T-helper 2 cell (primary cell): ENCODE data around the gene PPP5C.
A peak's percentile ranks its signal among the peaks of the same experiment; 100 is the strongest.
"Not testable (repeated sequence)": the region's sequence is repeated elsewhere in the genome, so short reads cannot be mapped to it uniquely, and the experiment has no call there.

Source experiments
- DNase-seq, 5 experiments: peaks; one replicate each; pipeline versions ENCODE4 v3.0.0 to v3.0.0-alpha.2; 2012 to 2022
- total RNA-seq, 2 donors: gene quantifications; one replicate each; lab custom pipeline; 2026; lab: John Stamatoyannopoulos, UW

The PPP5C gene
- 16.8 to 21.8 reads per million in 2 donors for total RNA-seq

DNA sequence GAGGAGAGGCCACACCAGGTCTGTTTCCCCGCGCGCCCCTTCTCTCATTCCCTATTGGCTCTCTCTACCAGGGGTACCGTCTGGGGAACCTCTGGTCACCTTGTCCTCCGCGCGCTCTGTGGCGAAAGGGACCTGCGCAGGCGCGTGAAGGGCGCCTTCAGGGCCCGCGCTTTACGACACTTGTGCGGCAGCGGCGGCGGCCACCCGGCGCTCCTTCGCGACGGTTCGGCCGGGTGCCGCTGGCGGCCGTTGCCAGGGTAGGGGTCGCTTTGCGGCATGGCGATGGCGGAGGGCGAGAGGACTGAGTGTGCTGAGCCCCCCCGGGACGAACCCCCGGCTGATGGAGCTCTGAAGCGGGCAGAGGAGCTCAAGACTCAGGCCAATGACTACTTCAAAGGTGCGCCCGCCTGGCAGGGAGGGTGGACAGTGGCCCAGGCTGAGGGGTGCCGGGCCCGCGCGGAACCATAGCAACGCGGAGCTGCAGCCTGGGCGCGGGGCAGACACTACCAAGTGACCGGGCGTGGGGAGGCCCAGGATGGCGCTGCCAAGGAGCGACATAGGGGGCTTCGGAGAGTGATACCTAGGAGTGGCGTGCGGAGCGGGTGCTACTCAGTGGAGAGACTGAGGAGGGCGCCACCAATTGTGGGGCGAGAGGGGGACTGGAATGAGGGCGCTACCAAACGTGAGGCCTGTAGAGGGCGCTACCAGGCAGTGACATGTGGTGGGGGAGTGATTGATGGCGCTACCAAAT, at the start of gene PPP5C:
Gene PPP5C, plus strand, starts transcription at position 267 of the 751 bp plus-strand sequence. Its CDS starts 10 bp downstream, at position 277.
- DNase-seq, result peak; percentile 69 to 97 (median 79)

GRCh38 chr19:46297700-46298478, 49.0 kb upstream of the PPP5C start:
- no peak for DNase-seq

DNA sequence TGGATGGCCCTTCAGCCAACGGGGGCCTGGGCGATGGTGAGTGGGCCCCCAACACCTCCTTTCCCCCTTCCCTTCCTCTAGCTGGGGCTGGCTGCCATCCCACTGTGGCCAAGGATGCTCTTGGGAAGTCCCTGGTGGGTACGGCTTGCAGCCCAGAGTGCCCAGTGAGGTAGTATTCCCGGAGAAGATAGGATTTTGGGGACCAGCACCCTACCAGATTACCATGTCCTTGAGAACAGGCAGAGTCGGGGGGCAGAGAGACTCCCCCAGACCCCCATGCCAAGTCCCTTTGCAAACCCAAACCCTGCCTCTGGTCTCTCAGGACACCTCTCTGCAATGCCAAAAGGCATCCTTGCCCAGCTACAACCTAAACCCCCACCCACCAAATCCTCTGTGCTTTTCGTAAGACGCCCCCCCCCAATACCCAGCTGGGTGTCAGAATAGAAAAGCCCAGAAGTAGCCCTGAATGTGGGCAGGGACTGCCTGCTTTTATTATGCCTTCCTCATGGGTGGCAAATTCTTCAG, 48.3 kb upstream of the PPP5C start:
- DNase-seq, result no peak

- no peak for DNase-seq
Observed at GRCh38 chr19:46299004-46299509, 47.8 kb upstream of the PPP5C start.

DNA sequence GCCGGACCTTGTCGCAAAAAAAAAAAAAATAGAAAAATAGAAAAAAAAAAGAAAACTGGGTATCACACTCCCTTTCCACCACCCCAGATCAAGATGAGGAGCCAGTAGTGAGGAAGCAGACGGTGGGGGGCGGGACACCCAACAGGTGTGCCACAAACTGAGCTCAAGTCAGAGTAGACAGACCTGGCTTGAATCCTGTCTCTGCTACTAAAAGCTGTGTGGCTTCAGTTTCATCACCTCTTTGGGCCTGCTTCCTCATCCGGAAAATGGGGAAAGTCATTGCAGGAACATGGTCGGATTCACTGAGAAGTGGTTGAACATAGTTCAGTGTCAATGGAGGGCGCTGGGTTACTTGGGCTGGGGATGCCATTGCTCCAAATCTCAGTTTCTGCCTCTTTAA, 47.2 kb upstream of the PPP5C start:
- DNase-seq, result no peak

DNA sequence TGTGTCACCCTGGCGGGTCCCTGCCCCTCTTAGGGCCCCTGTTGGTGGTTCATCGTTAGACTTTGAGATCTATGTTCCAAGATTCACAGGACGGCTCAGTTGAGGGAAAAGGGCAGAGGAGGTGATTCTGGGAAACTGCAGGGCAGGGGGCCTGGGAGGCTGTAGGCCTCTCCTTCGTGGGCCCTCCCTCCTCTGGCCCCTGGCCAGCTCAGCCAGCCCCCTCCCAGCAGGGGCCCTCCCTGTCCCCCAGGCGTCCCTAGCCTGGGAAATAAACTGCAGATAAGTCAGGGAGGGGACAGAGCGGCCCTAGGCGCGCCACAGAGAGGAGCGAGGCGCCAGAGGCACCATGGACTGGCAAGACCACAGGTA, 43.6 kb upstream of the PPP5C start:
- DNase-seq, result no peak

- DNase-seq, result no peak
Observed at GRCh38 chr19:46303691-46304397, 43.0 kb upstream of the PPP5C start.

DNA sequence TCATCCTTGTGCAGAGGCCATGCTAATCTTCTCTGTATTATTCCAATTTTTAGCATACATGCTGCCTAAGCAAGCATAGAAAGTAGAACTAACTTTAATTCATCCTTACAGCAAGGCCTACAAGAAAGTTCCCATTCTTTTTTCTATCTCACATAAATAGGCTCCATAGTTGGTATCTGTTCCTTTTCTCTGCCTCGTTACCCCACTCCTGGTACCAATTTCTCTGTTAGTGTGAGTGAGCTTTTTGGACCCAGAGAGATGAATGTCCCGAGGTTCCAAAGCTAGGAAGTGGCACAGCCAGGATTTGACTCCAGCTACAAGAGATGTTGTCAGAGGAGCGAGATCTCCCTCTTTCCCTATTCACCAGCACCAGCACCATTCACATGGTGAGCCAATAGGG, 40.4 kb upstream of the PPP5C start:
- DNase-seq, result no peak

DNA sequence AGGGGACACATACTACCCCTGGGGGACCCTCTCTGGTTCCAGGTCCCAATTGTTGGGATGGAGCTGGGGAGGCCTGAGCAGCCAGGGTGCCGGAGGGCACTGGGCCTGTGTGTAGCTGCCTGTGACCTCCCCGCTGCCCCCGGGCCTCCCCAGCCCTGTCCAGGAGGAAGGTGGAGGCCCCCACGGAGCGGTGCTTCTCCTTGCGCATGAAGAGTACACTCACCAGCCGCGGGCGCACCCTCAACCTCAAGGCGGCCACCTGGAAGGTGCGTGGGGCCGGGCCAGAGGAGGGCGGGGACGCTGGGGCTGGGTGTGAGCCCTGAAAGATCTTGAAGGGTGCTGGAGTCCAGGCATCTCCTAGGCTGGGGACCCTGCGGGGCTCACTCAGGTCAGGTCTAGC, 38.4 kb upstream of the PPP5C start:
- no peak for DNase-seq

- DNase-seq, result no peak
Observed at GRCh38 chr19:46309056-46309455, 37.8 kb upstream of the PPP5C start.

- no peak for DNase-seq
Observed at GRCh38 chr19:46311444-46311843, 35.4 kb upstream of the PPP5C start.

GRCh38 chr19:46313540-46314469, 33.1 kb upstream of the PPP5C start:
- DNase-seq, result not testable (repeated sequence)

DNA sequence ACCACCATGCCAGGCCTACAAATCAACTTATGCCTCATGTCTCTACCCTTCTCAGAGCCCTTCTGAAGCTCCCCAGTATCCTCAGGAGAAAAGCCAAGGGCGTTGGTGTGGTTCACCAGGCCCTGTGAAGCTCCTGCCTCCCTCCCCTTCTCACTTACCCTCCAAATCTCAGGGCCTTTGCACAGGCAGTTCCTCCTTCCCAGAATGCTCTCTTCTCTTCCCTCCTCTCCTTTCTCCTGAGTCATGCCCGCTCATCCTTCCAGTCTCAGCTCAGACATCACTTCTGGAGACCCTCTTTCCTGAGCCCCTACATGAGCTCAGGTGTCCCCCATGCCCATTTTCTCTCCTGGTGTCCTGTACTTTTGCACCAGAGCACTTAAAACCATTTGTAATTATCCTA, 29.5 kb upstream of the PPP5C start:
- DNase-seq, result no peak

- DNase-seq, result no peak
Observed at GRCh38 chr19:46319613-46320012, 27.3 kb upstream of the PPP5C start.

GRCh38 chr19:46320559-46320958, 26.3 kb upstream of the PPP5C start:
- no peak for DNase-seq

- DNase-seq, result no peak
Observed at GRCh38 chr19:46321653-46322052, 25.2 kb upstream of the PPP5C start.

DNA sequence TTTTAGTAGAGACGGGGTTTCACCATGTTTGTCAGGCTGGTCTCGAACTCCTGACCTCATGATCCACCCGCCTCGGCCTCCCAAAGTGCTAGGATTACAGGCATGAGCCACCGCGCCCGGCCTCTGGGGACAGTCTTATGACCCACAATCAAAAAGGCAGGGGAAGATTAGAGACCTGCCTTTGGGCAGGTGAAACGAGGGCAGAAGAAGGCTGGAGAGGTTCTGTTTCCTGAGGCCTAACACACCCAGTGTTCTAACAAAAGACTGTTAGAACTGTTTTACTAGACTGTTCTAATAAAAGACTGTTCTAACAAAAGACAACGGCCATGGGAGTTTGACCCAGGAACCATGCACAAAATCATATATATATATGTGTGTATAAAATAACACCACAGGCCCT, 23.7 kb upstream of the PPP5C start:
- not testable (repeated sequence) for DNase-seq

DNA sequence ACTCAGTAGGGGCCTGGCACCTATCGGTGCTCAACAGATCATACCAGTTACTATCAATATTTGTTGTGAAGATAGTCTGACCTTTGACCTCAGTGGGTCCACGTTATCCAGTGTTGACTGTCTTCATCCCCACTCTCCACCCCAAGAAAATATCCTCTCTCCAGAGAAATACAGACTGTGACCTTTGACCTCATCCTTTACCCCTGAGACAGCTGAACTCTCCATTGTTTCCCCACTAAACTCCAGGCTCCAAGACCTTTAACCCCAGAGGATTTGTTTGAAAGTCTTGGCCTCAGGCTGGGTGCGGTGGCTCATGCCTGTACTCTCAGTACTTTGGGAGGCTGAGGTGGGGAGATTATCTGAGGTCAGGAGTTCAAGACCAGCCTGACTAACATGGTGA, 22.6 kb upstream of the PPP5C start:
- no peak for DNase-seq

- no peak for DNase-seq
Observed at GRCh38 chr19:46326608-46327007, 20.3 kb upstream of the PPP5C start.

DNA sequence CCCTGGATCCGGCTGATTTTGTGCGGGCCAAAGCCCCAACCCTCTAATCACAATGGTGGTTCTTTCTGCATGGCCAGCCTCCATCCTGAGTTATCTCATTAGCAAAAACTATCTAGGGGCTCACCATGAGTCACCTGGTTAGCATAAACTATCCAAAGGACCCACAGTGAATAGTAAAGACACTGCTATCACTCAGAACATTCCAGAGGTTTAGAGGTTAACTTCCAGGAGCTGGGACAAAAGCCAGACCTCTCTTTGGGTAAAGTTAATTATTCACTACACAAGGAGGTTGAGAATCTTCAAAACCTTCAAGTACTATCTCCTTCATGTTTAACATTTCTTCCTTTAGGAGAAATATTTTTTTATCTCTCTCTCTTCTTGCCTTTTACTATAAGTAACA, 18.8 kb upstream of the PPP5C start:
- no peak for DNase-seq

GRCh38 chr19:46330319-46330918, 16.5 kb upstream of the PPP5C start:
- no peak for DNase-seq
